Keratinocyte (primary cell): ENCODE measurements around the gene WDR7.

ENCODE experiments used
- CTCF ChIP-seq, 3 experiments: IDR thresholded peaks in 1 of 3; conservative IDR thresholded peaks in 1 of 3; optimal IDR thresholded peaks in 1 of 3; 2 replicates in 2 of 3; 3 replicates in 1 of 3; pipeline versions ENCODE3 to v1.5.1; 2011; ENCODE audit warnings: low read length in 3 of 3, mild to moderate bottlenecking in 3 of 3, moderate library complexity in 2 of 3, control low read depth in 1 of 3, inconsistent platforms in 1 of 3; ENCODE audit not compliant: insufficient read depth in 2 of 3; ENCODE audit errors: extremely low read depth in 1 of 3
- EZH2 ChIP-seq: IDR thresholded peaks from one replicate; pipeline ENCODE4 v1.6.1; 2012; ENCODE audit warnings: inconsistent platforms, mild to moderate bottlenecking, low read length, moderate library complexity

DNA sequence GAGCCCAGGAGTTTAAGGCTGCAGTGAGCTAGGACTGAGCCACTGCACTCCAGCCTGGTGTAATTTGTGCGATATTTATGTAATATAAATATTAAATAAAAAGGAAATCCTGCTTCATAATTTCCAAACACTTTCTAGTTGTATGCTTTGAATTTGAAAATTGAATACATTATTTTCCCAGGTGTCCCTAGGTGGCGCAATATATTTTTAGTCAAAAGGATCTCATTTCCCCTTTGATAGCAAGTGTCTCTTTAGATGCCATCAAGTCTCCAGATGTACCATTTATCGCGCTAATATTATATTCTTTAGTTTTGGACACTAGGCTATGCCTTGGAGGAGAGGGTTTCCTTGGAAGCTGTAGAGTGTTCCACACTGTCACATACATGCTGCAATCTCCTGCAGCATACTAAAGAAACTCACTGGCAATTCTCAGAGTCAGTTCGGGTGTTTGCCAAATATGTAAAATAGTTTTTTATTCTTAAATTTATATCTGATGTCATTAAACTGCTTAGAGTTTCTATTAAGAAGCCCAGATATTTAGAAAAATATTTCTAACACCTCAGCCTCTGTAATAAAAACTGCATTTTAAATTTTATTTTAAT lies 5.6 kb upstream of the WDR7 start:
- peak in 2 of 3 experiments; percentile 36 to 44 for TF ChIP-seq CTCF (optimal IDR thresholded peaks at IDR 0.05 in 1 of 3, IDR thresholded peaks at IDR 0.05 in 1 of 3, conservative IDR thresholded peaks at IDR 0.05 in 1 of 3; ENCODE audit: extremely low read depth in 1 of 3, insufficient read depth in 2 of 3, low read length in 3 of 3)
- no peak for TF ChIP-seq EZH2
